Activated CD4-positive, alpha-beta T cell treated with anti-CD3 and anti-CD28 coated beads, Interleukin-10, Interleukin-2, amounts not matched to agents 100 ng/mL and 50 ng/mL, durations not matched to agents 16 hours and 8 hours (primary cell): ENCODE data around the gene SLAMF7.
"Not testable (repeated sequence)": the region's sequence is repeated elsewhere in the genome, so short reads cannot be mapped to it uniquely, and the experiment has no call there.

Source experiments
- DNase-seq: peaks from one replicate; pipeline ENCODE4 v3.0.0-alpha.2; 2020

SLAMF7 gene

GRCh38 chr1:160739098-160739511, at the start of gene SLAMF7:
Gene SLAMF7, plus strand, starts transcription at chr1:160739247. Its CDS starts 55 bp downstream, at chr1:160739302.
- DNase-seq: peak; percentile 83

GRCh38 chr1:160692390-160692789, 46.7 kb upstream of the SLAMF7 start:
- DNase-seq: not testable (repeated sequence)

GRCh38 chr1:160702100-160702499, 36.9 kb upstream of the SLAMF7 start:
- DNase-seq: no peak

- no peak for DNase-seq
Measured at GRCh38 chr1:160704250-160704649, 34.8 kb upstream of the SLAMF7 start.

- DNase-seq: peak; percentile 38
Measured at GRCh38 chr1:160705212-160705621, 33.8 kb upstream of the SLAMF7 start.

GRCh38 chr1:160705742-160706141, 33.3 kb upstream of the SLAMF7 start:
- peak; percentile 34 for DNase-seq

- no peak for DNase-seq
Measured at GRCh38 chr1:160706526-160707235, 32.4 kb upstream of the SLAMF7 start.

- DNase-seq: peak; percentile 71
Measured at GRCh38 chr1:160707236-160708064, 31.6 kb upstream of the SLAMF7 start.

- peak; percentile 56 for DNase-seq
Measured at GRCh38 chr1:160708118-160708517, 30.9 kb upstream of the SLAMF7 start.

- peak; percentile 70 for DNase-seq
Measured at GRCh38 chr1:160708801-160709200, 30.2 kb upstream of the SLAMF7 start.

- DNase-seq: no peak
Measured at GRCh38 chr1:160709715-160710114, 29.3 kb upstream of the SLAMF7 start.

- DNase-seq: peak; percentile 44
Measured at GRCh38 chr1:160710517-160711252, 28.4 kb upstream of the SLAMF7 start.

GRCh38 chr1:160711276-160711601, 27.8 kb upstream of the SLAMF7 start:
- DNase-seq: no peak

GRCh38 chr1:160711602-160712311, 27.3 kb upstream of the SLAMF7 start, which contains the start of gene CD48:
Gene CD48, minus strand, starts transcription at chr1:160711822. Its CDS starts 59 bp downstream, at chr1:160711763.
- DNase-seq: peak; percentile 83

GRCh38 chr1:160712525-160713080, 26.4 kb upstream of the SLAMF7 start:
- DNase-seq: peak; percentile 85

GRCh38 chr1:160713161-160713560, 25.9 kb upstream of the SLAMF7 start:
- DNase-seq: no peak

GRCh38 chr1:160714034-160714648, 24.9 kb upstream of the SLAMF7 start:
- DNase-seq: not testable (repeated sequence)

- no peak for DNase-seq
Measured at GRCh38 chr1:160716013-160716412, 23.0 kb upstream of the SLAMF7 start.

GRCh38 chr1:160717306-160717705, 21.7 kb upstream of the SLAMF7 start:
- DNase-seq: peak; percentile 56

- DNase-seq: no peak
Measured at GRCh38 chr1:160718210-160718609, 20.8 kb upstream of the SLAMF7 start.

GRCh38 chr1:160720356-160721085, 18.5 kb upstream of the SLAMF7 start:
- no peak for DNase-seq
